SK-N-SH treated with all-trans-retinoic acid at 6 μM for 48 hours (cell line): ENCODE measurements around the gene ZNF30.

Experiments
- ATAC-seq: fragments of 200-7000 bp; cut with Tn5 transposase; 3 replicates; pipeline ENCODE4 v1.9.1; 2020; ENCODE audit warnings: mild to moderate bottlenecking, moderate library complexity
- ARNTL ChIP-seq: fragments of 450-650 bp; formaldehyde crosslinking; IDR thresholded peaks from 2 replicates; pipeline ENCODE4 v1.5.0; 2020; ENCODE audit warnings: low read depth, mild to moderate bottlenecking, moderate library complexity, borderline replicate concordance
- BACH2 ChIP-seq: fragments of 250-450 bp; sonication (Bioruptor Pico); IDR thresholded peaks from 2 replicates; pipeline ENCODE4 v1.9.0; 2021; ENCODE audit warnings: mild to moderate bottlenecking, borderline replicate concordance
- ESRRG ChIP-seq: fragments of 250-450 bp; sonication (Bioruptor Pico); IDR thresholded peaks from 2 replicates; pipeline ENCODE4 v1.6.1; 2021; ENCODE audit warnings: mild to moderate bottlenecking
- GLIS3 ChIP-seq: fragments of 250-450 bp; sonication (Bioruptor Pico); IDR thresholded peaks from 2 replicates; pipeline ENCODE4 v1.5.0; 2020; ENCODE audit warnings: mild to moderate bottlenecking, moderate library complexity
- ISL1 ChIP-seq: fragments of 250-450 bp; sonication (Bioruptor Pico); IDR thresholded peaks from 2 replicates; pipeline ENCODE4 v2.1.2; 2022; ENCODE audit warnings: mild to moderate bottlenecking, moderate library complexity
- OSR1 ChIP-seq: fragments of 250-450 bp; sonication (Bioruptor Pico); IDR thresholded peaks from 2 replicates; pipeline ENCODE4 v1.8.0; 2022; ENCODE audit warnings: moderate library complexity, mild to moderate bottlenecking, inconsistent platforms
- PPARA ChIP-seq: fragments of 250-450 bp; sonication (Bioruptor Pico); IDR thresholded peaks from 2 replicates; pipeline ENCODE4 v1.5.0; 2020; ENCODE audit warnings: mild to moderate bottlenecking, borderline replicate concordance
- RARB ChIP-seq: fragments of 250-450 bp; sonication (Bioruptor Pico); IDR thresholded peaks from 2 replicates; pipeline ENCODE4 v1.8.0; 2021; ENCODE audit warnings: mild to moderate bottlenecking, moderate library complexity
- SNAI2 ChIP-seq: fragments of 250-450 bp; sonication (Bioruptor Pico); IDR thresholded peaks from 2 replicates; pipeline ENCODE4 v1.5.0; 2020; ENCODE audit warnings: mild to moderate bottlenecking, moderate library complexity
- TCF4 ChIP-seq: fragments of 250-450 bp; sonication (Bioruptor Pico); IDR thresholded peaks from 2 replicates; pipeline ENCODE4 v1.8.0; 2021; ENCODE audit warnings: mild to moderate bottlenecking, moderate library complexity, borderline replicate concordance
- TOX ChIP-seq: fragments of 250-450 bp; sonication (Bioruptor Pico); IDR thresholded peaks from 2 replicates; pipeline ENCODE4 v1.8.0; 2021; ENCODE audit warnings: mild to moderate bottlenecking, moderate library complexity, borderline replicate concordance
- ZC3H10 ChIP-seq: fragments of 250-450 bp; sonication (Bioruptor Pico); IDR thresholded peaks from 2 replicates; pipeline ENCODE4 v1.5.1; 2021; ENCODE audit warnings: mild to moderate bottlenecking, moderate library complexity
- ZFP30 ChIP-seq: fragments of 450-650 bp; formaldehyde crosslinking; IDR thresholded peaks from 2 replicates; pipeline ENCODE4 v1.5.0; 2022; ENCODE audit warnings: mild to moderate bottlenecking, moderate library complexity
- ZNF565 ChIP-seq: fragments of 450-650 bp; formaldehyde crosslinking; conservative IDR thresholded peaks from 2 replicates; pipeline ENCODE4 v1.5.0; 2020; ENCODE audit warnings: low read depth, mild to moderate bottlenecking, moderate library complexity
- ZNF70 ChIP-seq: fragments of 450-650 bp; formaldehyde crosslinking; IDR thresholded peaks from 2 replicates; pipeline ENCODE4 v1.5.0; 2020; ENCODE audit warnings: mild to moderate bottlenecking, moderate library complexity
- ZNF8 ChIP-seq: fragments of 450-650 bp; formaldehyde crosslinking; IDR thresholded peaks from 2 replicates; pipeline ENCODE4 v1.5.0; 2020; ENCODE audit warnings: mild to moderate bottlenecking, moderate library complexity
- TF ChIP-seq, protein P1 (sequence below): fragments of 250-450 bp; sonication (Bioruptor Pico); IDR thresholded peaks from 2 replicates; pipeline ENCODE4 v1.8.0; 2020; ENCODE audit warnings: mild to moderate bottlenecking, moderate library complexity, borderline replicate concordance
- TF ChIP-seq, protein P2 (sequence below): fragments of 250-450 bp; sonication (Bioruptor Pico); IDR thresholded peaks from 2 replicates; pipeline ENCODE4 v1.5.1; 2021; ENCODE audit warnings: mild to moderate bottlenecking, moderate library complexity
- TF ChIP-seq, protein P3 (sequence below): fragments of 250-450 bp; sonication (Bioruptor Pico); IDR thresholded peaks from 2 replicates; pipeline ENCODE4 v1.5.1; 2020; ENCODE audit warnings: low read depth, mild to moderate bottlenecking, moderate library complexity
- TF ChIP-seq, protein P4 (sequence below): fragments of 250-450 bp; sonication (Bioruptor Pico); IDR thresholded peaks from 2 replicates; pipeline ENCODE4 v1.5.0; 2020; ENCODE audit warnings: mild to moderate bottlenecking, moderate library complexity
- TF ChIP-seq, protein P5 (sequence below): fragments of 250-450 bp; sonication (Bioruptor Pico); IDR thresholded peaks from 2 replicates; pipeline ENCODE4 v1.8.0; 2021; ENCODE audit warnings: low read depth, mild to moderate bottlenecking, moderate library complexity, borderline replicate concordance

ZNF30 gene

DNA sequence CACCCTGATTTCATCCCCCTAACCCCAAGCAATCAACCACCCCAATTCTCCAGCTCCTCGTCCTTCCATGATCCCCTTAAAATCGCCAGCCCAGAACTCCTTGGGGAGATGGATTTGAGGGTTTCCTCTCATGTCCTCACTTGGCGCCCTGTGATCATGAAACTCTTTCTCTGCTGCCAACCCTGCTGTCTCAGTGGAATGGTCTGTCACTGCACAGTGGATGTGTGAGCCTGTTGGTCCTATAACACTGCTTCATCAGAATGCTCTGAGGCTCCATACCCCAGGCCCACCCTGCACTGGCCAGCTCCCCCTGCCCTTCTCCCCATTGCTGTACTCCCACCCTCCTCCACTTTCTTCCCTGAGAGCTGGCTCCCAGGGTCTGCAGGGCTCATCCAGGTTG lies 49.9 kb downstream of the ZNF30 start:
- no peak for ATAC-seq
- TF ChIP-seq GLIS3 = no peak
- TF ChIP-seq, all 23 proteins: peak for 0

DNA sequence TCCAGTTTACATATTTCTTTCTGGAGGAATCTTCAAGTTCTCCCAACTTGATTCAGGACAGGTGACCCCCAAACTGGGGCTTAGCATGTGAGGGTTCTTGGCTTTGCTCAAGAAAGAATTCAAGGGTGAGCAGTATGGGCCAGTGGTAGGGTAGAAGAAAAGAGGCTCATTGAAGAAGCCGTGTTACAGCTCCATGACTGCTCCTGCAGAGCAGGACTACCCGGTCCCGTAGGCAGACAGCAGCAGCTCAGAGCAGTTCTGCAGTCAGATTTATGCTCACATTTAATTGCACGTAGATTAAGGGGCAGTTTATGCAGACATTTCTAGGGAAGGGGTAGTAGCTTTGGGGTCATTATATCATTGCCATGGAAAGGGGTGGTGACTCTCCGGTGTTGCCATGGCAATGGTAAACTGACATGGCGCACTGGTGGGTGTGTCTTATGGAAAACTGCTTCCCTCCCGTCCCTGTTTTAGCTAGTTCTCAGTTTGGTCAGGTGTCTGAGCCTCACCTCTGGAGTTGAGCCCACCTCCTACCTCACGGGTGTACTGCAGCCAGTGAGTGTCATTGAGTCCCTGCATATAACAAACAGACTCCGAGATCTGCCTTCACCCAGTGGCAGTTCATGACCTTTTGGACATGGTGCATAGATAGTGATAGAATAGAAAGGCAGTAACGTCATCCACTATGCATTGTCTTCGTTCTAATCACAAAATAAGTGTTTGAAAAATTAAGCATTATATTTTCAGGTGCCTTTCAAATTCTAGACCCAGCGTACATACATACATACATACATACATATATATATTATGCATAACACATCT lies 53.3 kb downstream of the ZNF30 start:
- TF ChIP-seq, protein P1, sequence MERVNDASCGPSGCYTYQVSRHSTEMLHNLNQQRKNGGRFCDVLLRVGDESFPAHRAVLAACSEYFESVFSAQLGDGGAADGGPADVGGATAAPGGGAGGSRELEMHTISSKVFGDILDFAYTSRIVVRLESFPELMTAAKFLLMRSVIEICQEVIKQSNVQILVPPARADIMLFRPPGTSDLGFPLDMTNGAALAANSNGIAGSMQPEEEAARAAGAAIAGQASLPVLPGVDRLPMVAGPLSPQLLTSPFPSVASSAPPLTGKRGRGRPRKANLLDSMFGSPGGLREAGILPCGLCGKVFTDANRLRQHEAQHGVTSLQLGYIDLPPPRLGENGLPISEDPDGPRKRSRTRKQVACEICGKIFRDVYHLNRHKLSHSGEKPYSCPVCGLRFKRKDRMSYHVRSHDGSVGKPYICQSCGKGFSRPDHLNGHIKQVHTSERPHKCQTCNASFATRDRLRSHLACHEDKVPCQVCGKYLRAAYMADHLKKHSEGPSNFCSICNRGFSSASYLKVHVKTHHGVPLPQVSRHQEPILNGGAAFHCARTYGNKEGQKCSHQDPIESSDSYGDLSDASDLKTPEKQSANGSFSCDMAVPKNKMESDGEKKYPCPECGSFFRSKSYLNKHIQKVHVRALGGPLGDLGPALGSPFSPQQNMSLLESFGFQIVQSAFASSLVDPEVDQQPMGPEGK (CRISPR knock-in tag) = no peak
- TF ChIP-seq ESRRG (CRISPR knock-in tag) (no peak), BACH2 (no peak), OSR1 (CRISPR knock-in tag) (no peak), ZNF70 (no peak)
- ATAC-seq = no peak

DNA sequence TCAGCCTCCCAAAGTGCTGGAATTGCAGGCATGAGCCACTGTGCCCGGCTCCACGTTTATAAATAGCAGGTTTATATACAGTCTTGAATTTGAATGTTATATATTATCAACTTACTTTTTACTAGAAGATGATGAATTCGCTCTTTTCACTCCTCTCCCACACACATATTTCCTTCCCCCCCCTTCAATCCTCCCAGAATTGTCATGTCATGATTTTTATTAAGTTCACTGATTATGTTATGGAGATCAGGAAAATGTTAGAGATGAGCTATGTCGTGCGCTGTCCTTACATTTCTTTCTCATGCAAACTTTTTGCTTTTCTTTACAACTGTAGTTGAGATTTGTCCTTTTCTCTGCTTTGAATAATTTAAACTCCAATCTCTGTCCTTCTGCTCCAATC lies 55.6 kb downstream of the ZNF30 start:
- ATAC-seq = no peak
- no peak for TF ChIP-seq ZNF8 (CRISPR knock-in tag)
- TF ChIP-seq BACH2 = no peak
- TF ChIP-seq TOX = no peak
- no peak for TF ChIP-seq ARNTL (CRISPR knock-in tag)
- TF ChIP-seq ESRRG (CRISPR knock-in tag) = no peak
- TF ChIP-seq, protein P2, sequence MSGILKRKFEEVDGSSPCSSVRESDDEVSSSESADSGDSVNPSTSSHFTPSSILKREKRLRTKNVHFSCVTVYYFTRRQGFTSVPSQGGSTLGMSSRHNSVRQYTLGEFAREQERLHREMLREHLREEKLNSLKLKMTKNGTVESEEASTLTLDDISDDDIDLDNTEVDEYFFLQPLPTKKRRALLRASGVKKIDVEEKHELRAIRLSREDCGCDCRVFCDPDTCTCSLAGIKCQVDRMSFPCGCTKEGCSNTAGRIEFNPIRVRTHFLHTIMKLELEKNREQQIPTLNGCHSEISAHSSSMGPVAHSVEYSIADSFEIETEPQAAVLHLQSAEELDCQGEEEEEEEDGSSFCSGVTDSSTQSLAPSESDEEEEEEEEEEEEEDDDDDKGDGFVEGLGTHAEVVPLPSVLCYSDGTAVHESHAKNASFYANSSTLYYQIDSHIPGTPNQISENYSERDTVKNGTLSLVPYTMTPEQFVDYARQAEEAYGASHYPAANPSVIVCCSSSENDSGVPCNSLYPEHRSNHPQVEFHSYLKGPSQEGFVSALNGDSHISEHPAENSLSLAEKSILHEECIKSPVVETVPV (CRISPR knock-in tag) = no peak
- TF ChIP-seq GLIS3 = no peak

DNA sequence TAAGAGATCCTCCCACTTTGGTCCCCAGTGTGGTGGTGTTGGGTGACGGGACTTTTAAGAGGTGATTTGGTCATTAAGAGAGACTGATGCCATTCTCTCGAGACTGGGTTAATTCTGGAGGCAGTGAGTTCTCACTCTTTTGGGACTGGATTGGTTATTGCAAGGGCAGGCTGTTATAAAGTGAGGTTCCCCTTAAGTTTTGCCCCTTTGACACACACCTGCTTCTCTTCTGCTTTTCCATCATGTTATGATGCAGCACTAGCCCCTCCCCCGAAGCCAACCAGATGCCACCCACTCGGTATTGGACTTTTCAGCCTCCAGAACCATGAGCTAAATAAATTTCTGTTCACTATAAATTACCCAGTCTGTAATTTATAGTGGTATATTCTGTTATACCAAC lies 57.1 kb downstream of the ZNF30 start:
- ATAC-seq = no peak
- TF ChIP-seq ISL1 (no peak), ZNF565 (no peak), ZNF70 (no peak), TOX (no peak), ESRRG (CRISPR knock-in tag) (no peak), ZFP30 (no peak), GLIS3 (no peak), ZNF8 (CRISPR knock-in tag) (no peak), PPARA (CRISPR knock-in tag) (no peak), TCF4 (CRISPR knock-in tag) (no peak), ZC3H10 (CRISPR knock-in tag) (no peak), SNAI2 (CRISPR knock-in tag) (no peak), BACH2 (no peak), RARB (CRISPR knock-in tag) (no peak), ARNTL (CRISPR knock-in tag) (no peak)
- TF ChIP-seq, protein P1 (CRISPR knock-in tag) = no peak
- TF ChIP-seq, protein P3, sequence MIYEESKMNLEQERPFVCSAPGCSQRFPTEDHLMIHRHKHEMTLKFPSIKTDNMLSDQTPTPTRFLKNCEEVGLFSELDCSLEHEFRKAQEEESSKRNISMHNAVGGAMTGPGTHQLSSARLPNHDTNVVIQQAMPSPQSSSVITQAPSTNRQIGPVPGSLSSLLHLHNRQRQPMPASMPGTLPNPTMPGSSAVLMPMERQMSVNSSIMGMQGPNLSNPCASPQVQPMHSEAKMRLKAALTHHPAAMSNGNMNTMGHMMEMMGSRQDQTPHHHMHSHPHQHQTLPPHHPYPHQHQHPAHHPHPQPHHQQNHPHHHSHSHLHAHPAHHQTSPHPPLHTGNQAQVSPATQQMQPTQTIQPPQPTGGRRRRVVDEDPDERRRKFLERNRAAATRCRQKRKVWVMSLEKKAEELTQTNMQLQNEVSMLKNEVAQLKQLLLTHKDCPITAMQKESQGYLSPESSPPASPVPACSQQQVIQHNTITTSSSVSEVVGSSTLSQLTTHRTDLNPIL (CRISPR knock-in tag) = no peak
- TF ChIP-seq, protein P4, sequence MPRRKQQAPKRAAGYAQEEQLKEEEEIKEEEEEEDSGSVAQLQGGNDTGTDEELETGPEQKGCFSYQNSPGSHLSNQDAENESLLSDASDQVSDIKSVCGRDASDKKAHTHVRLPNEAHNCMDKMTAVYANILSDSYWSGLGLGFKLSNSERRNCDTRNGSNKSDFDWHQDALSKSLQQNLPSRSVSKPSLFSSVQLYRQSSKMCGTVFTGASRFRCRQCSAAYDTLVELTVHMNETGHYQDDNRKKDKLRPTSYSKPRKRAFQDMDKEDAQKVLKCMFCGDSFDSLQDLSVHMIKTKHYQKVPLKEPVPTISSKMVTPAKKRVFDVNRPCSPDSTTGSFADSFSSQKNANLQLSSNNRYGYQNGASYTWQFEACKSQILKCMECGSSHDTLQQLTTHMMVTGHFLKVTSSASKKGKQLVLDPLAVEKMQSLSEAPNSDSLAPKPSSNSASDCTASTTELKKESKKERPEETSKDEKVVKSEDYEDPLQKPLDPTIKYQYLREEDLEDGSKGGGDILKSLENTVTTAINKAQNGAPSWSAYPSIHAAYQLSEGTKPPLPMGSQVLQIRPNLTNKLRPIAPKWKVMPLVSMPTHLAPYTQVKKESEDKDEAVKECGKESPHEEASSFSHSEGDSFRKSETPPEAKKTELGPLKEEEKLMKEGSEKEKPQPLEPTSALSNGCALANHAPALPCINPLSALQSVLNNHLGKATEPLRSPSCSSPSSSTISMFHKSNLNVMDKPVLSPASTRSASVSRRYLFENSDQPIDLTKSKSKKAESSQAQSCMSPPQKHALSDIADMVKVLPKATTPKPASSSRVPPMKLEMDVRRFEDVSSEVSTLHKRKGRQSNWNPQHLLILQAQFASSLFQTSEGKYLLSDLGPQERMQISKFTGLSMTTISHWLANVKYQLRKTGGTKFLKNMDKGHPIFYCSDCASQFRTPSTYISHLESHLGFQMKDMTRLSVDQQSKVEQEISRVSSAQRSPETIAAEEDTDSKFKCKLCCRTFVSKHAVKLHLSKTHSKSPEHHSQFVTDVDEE = no peak
- TF ChIP-seq, protein P5, sequence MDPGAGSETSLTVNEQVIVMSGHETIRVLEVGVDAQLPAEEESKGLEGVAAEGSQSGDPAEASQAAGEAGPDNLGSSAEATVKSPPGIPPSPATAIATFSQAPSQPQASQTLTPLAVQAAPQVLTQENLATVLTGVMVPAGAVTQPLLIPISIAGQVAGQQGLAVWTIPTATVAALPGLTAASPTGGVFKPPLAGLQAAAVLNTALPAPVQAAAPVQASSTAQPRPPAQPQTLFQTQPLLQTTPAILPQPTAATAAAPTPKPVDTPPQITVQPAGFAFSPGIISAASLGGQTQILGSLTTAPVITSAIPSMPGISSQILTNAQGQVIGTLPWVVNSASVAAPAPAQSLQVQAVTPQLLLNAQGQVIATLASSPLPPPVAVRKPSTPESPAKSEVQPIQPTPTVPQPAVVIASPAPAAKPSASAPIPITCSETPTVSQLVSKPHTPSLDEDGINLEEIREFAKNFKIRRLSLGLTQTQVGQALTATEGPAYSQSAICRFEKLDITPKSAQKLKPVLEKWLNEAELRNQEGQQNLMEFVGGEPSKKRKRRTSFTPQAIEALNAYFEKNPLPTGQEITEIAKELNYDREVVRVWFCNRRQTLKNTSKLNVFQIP (CRISPR knock-in tag) = no peak
- TF ChIP-seq, protein P2 (CRISPR knock-in tag) = no peak
- TF ChIP-seq, all 23 proteins: peak for 0
